ENCODE data around the gene DEPDC5. TPM values are rescaled to one million over a fixed set of nuclear protein-coding genes. Genes with fewer than 3 reads are reported as not detected.

The DEPDC5 gene
- total RNA-seq, 1 donor from 2014 or later, result 32.6 TPM

- Mint-ChIP-seq H3K9me3 (ENCODE audit: unreplicated experiment) (no peaks in the 10 kb centered on the region), H3K27ac (ENCODE audit: unreplicated experiment) (no peak overlapping the region), H3K4me1 (ENCODE audit: unreplicated experiment) (peaks cover 30% of the 10 kb centered on the region), H3K4me3 (ENCODE audit: unreplicated experiment) (no peak overlapping the region), H3K27me3 (ENCODE audit: unreplicated experiment) (peaks cover 10% of the 10 kb centered on the region), H3K36me3 (ENCODE audit: low read depth, unreplicated experiment) (peaks cover 29% of the 10 kb centered on the region)
- DNase-seq (ENCODE audit: low spot score), result no peak
- no peak for TF ChIP-seq CTCF (IDR thresholded peaks at IDR 0.05; ENCODE audit: unreplicated experiment)
Measured at GRCh38 chr22:31904651-31905050, 150.8 kb downstream of the DEPDC5 start.

GRCh38 chr22:31905356-31905755, 151.5 kb downstream of the DEPDC5 start:
- H3K4me1 Mint-ChIP-seq (ENCODE audit: unreplicated experiment), result peaks cover 31% of the 10 kb centered on the region
- H3K36me3 Mint-ChIP-seq (ENCODE audit: low read depth, unreplicated experiment), result peaks cover 32% of the 10 kb centered on the region
- no peak for TF ChIP-seq CTCF (IDR thresholded peaks at IDR 0.05; ENCODE audit: unreplicated experiment)
- H3K4me3 Mint-ChIP-seq (ENCODE audit: unreplicated experiment), result peak overlapping the region; percentile 26
- no peaks in the 10 kb centered on the region for H3K9me3 Mint-ChIP-seq (ENCODE audit: unreplicated experiment)
- DNase-seq (ENCODE audit: low spot score), result no peak
- H3K27ac Mint-ChIP-seq (ENCODE audit: unreplicated experiment), result no peak overlapping the region
- peaks cover 10% of the 10 kb centered on the region for H3K27me3 Mint-ChIP-seq (ENCODE audit: unreplicated experiment)

- DNase-seq (ENCODE audit: low spot score), result no peak
- TF ChIP-seq CTCF (IDR thresholded peaks at IDR 0.05; ENCODE audit: unreplicated experiment), result no peak
- no peak overlapping the region for H3K27ac Mint-ChIP-seq (ENCODE audit: unreplicated experiment)
Measured at GRCh38 chr22:31906086-31906485, 152.3 kb downstream of the DEPDC5 start.

GRCh38 chr22:31906569-31906968, 152.8 kb downstream of the DEPDC5 start:
- Mint-ChIP-seq H3K9me3 (ENCODE audit: unreplicated experiment) (no peaks in the 10 kb centered on the region), H3K36me3 (ENCODE audit: low read depth, unreplicated experiment) (peaks cover 34% of the 10 kb centered on the region), H3K27ac (ENCODE audit: unreplicated experiment) (no peak overlapping the region), H3K4me3 (ENCODE audit: unreplicated experiment) (peak overlapping the region; percentile 21), H3K27me3 (ENCODE audit: unreplicated experiment) (peaks cover 10% of the 10 kb centered on the region), H3K4me1 (ENCODE audit: unreplicated experiment) (peaks cover 31% of the 10 kb centered on the region)
- no peak for TF ChIP-seq CTCF (IDR thresholded peaks at IDR 0.05; ENCODE audit: unreplicated experiment)
- DNase-seq (ENCODE audit: low spot score), result no peak

More at GRCh38 chr22:31906086-31906485, 152.3 kb downstream of the DEPDC5 start:
- peaks cover 10% of the 10 kb centered on the region for H3K27me3 Mint-ChIP-seq (ENCODE audit: unreplicated experiment)
- H3K36me3 Mint-ChIP-seq (ENCODE audit: low read depth, unreplicated experiment), result peaks cover 34% of the 10 kb centered on the region
- peak overlapping the region; percentile 21 for H3K4me3 Mint-ChIP-seq (ENCODE audit: unreplicated experiment)
- H3K9me3 Mint-ChIP-seq (ENCODE audit: unreplicated experiment), result no peaks in the 10 kb centered on the region
- peaks cover 33% of the 10 kb centered on the region for H3K4me1 Mint-ChIP-seq (ENCODE audit: unreplicated experiment)

- H3K27ac Mint-ChIP-seq (ENCODE audit: unreplicated experiment), result no peak overlapping the region
- peaks cover 14% of the 10 kb centered on the region for H3K4me1 Mint-ChIP-seq (ENCODE audit: unreplicated experiment)
- H3K27me3 Mint-ChIP-seq (ENCODE audit: unreplicated experiment), result peaks cover 7% of the 10 kb centered on the region
- DNase-seq (ENCODE audit: low spot score), result no peak
- H3K9me3 Mint-ChIP-seq (ENCODE audit: unreplicated experiment), result no peaks in the 10 kb centered on the region
- no peak for TF ChIP-seq CTCF (IDR thresholded peaks at IDR 0.05; ENCODE audit: unreplicated experiment)
- H3K4me3 Mint-ChIP-seq (ENCODE audit: unreplicated experiment), result no peak overlapping the region
- H3K36me3 Mint-ChIP-seq (ENCODE audit: low read depth, unreplicated experiment), result peaks cover 27% of the 10 kb centered on the region
Measured at GRCh38 chr22:31909977-31910376, 156.2 kb downstream of the DEPDC5 start.
